Non-pigmented ciliary epithelial cell (primary cell): ENCODE data around the gene TSNAX.

Source experiments
- DNase-seq: peaks from one replicate; pipeline ENCODE4 v3.0.0-alpha.2; 2010; ENCODE audit warnings: low read depth

Gene TSNAX

DNA sequence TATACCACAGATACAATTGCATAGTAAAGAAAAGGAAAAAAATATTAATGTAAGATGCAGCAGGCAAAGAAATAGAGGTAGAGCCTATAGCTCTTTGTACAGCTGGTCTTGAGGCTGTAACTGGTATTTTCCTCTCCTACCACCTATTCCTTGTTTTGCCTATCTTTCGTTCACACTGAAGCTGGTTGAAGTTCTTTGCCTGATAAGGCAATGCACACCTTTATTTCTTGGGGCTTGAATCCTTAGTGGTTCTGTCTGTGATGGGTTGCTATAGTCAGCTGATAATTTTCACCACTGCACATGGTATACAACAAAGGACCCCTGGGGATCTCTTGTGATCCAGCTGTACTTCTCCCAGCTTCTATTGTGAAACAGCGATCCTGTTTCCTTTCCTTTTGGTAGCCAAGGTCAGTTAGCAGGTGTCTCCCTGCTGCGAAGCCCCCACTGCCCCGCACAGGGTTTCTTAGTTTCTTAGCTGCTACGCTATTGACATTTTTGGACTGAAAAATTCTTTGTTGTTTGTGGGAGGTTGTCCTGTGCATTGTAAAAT lies 9.9 kb upstream of the TSNAX start:
- DNase-seq, result no peak

DNA sequence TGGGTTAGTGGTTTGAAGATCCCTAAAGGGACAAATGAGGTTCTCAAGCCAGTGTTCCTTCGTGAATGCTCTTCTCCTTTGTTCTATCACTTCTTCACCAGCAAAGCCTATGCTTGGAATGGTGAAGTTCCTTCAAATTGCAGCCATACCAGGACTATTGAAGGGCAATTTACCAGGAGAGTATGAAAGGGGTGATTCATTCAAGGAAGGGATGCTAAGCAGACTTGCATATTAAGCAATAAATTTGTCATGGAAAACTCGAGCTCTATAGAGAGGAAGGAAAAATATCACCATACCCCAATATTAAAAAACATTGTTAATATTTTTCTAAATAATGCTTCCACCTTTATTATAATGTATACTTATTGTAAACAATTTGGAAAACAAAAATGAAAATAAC lies 9.3 kb upstream of the TSNAX start:
- no peak for DNase-seq

DNA sequence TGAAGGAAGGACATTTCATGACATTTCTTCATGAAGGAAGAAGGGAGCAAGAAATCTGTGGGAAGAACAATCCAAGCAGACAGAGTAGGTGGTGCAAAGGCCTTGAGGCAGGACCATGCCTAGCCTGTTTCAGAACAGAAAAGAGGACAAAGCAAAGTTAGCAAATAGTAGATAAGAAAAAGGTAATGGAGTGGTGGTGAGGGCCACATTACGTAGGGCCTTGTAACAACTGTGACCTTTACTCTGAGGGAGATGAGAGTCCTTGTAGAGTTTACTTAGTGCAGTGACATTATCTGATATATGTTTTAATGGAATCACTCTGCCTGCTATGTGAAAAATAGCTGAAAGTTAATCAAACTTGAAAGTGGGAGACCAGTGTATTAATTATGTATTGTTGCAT lies 6.4 kb upstream of the TSNAX start:
- no peak for DNase-seq

DNA sequence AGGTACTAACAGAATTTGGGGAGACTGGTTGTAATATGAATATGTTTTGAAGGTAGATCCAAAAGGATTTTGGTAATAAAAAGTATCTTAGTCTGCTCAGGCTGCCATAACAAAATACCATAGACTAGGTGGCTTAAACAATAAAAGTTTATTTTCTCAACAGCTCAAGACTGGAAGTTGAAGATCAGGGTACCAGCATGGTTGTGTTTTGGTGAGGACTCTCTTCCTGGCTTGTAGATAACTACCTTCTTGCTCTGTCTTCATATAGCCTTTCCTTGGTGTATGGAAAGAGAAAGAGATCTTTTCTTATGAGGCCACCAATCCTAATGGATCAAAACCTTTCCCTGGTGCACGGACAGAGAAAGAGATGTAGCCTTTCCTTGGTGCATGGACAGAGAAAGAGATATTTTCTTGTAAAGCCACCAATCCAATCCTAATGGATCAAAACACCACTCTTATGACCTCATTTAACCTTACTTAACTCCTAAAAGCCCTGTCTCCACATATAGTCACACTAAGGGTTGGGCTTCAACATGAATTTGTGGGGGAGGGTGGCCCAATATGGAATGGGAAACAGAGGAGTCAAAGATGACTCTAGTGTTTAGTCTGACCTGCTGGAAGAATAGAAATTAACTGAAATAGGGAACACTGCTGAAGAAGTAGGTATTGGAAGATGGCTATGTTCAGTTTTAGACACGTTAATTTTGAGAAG lies 5.4 kb upstream of the TSNAX start:
- DNase-seq, result no peak

DNA sequence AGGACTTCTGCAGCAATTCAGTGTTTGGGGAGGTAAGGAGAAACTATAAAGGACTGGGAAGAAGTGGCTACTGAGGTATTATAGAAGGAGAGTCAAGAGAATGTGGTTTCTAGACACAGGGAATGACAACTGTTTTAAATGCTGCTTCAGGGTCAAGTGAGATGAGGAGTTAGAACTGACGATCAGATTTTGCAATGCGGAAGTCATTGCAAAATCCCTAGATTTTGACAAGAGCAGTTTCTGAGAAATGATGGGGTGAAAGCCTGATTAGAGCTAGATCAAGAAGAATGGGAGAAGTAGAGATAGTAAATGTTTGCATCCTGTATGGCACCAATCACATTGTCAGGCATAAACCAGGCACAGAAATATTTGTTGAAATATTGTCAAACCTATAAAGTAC lies 4.7 kb upstream of the TSNAX start:
- no peak for DNase-seq

DNA sequence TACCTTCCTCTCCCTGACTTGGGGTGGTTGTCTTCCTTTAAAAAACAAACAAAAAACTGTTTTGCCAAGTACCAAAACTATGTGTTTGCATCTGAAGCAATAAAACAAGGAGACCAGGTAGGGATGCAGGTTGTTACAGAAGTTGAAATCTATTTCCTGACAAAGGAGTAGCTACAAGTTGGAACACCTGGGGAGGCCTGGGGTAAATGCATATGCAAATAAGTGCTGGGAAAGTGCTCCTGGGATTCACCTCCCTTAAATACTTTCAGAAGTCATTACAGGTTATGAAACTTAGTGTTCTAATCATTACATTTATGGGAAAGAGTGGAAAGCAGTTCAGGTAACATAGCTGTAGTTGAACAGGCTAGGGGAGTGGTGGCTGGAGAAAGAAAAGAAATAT lies 1.9 kb upstream of the TSNAX start:
- no peak for DNase-seq

DNA sequence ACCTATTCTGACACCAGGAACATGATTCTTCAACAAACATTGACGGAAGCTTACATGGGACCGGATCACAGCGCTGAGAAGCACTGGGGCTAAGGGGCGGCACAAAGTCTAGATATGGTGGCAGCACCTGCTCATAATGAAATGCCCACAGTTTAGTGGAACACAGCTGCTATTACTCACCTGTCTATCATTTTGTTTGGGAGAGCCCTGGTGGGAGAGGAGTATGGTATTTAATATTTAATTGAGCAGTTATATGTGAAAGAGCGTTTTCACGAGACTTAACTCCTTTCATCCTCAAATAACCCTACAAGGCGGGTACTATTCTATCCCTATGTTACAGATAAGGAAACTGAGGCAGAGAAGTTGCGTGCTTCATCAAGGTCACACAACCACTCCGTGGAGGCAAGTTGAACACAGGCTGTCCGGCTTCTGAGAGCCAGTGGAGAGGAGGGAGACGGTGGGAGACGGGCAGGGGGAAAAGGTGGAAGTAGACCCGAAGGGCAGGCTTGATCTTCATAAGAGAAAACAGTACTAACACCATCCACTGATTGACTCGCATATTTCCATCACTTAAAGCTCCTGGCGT lies 790 bp upstream of the TSNAX start:
- DNase-seq, result no peak

DNA sequence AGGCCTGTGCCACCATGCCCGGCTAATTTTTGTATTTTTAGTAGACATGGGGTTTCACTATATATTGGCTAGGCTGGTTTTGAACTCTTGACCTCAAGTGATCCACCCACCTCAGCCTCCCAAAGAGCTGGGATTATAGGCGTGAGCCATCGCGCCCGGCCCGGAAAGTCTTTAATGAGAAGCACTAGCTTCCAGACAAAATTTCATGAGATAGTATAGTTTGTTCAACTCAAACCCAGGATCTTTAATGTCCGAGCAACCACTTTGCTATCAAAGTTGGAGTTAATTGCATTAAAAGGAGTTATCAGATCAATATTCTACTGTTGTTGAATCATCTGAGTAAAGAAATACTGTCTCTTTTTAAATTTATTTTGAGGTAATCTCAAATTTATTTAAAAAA lies 4.8 kb downstream of the TSNAX start:
- no peak for DNase-seq

DNA sequence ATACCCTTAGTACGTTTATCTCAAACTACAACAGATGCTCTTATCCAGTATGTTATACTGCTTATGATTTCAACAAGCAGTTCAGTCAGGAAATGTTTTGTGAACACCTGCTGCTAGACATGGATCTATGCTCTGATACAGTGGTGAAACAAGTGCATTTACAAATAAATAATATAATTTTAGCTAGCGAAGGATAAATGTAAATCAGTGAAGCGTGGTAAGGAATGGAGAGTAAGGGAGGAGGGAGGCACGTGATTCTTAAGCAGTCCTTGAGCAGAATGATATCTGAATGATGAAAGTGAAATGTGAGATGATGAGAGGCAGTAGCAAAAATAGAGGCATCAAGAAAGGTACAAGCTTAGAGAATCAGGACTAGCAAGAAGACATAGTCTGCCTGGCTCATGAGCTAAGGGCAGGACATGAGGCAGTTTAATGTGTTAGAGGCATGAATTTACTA lies 6.3 kb downstream of the TSNAX start:
- DNase-seq, result no peak

DNA sequence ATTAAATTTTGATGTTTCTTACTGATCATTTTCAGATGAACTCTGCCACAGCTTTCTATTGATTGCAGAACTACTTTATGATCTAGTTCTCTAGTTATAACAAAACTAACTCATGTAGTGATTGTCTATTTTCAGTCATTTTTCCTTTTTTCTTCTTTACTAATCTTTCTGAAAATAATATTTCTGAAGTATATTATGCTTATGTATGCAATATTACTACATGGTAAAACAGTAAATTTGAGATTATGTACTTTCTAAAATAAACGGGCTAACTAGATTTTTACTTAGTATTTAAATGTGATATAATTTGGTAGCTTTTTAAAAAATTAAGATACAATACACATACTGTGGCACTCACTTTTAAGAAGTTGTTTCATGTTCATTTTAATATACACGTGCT lies 7.6 kb downstream of the TSNAX start:
- DNase-seq, result no peak

DNA sequence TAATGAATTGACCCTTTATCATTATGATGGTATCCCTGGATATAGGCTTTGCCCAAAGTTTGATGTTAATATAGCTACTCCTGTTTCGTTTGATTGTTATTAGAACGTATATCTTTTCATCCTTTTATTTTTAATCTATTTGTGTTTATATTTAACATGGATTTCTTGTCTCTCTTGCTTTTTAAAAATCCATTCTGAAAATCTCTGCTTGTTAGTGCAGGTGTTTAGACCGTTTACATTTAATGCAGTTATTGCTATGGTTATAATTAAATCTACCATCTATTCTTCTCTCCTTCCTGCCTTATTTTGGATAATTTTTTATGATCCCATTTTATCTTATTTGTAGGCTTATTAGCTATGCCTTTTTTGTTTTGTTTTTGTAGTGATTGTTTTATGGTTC lies 12.4 kb downstream of the TSNAX start:
- DNase-seq, result no peak

DNA sequence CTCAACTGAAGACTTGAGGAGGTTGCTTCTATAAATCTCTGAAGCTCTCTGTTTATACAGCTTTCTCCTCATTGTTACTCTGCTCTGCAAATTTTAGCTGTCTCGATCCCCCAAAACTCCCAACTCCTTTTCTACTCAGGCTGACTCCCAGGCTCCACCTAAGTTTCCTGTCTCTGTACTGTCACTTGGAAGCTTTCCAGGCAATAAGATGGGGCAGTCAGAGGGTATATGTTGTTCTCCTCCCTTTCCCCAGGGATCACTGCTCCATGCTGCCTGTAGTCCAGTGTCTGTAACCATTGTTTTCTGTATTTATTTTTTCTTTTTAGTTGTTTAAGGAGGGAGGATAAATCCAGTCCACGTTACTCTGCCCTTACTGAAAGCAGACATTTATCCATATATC lies 13.4 kb downstream of the TSNAX start:
- no peak for DNase-seq

DNA sequence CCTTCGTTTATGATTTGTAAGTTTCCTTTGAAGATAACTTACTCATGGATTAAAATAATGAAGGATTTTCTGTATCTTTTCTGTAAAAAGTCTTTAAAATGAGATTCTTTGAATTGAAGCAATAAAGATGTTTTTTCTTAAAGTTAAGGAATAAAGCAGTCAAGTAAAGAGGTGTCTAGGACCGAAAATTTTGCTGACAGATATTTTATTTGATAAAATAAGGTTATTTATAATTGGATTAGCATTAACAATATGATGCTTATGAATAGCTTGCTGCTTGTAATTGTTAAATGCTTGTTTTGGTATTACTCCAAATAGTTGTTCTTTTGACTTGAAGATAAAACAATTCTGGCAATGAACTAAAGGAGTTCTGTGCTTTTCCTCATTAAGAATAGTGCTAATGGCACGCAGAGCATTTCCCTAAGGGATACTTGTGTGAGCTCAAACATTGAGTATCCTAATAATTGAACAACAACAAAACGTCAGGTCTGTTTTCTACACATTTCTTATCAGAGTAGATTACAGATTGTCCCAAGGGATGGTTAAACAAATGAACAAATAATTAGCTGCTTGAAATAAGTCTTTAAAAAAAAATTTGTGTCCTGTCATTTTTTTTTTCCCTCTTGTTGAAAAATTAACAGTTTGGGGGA lies 16.6 kb downstream of the TSNAX start:
- DNase-seq, result no peak

DNA sequence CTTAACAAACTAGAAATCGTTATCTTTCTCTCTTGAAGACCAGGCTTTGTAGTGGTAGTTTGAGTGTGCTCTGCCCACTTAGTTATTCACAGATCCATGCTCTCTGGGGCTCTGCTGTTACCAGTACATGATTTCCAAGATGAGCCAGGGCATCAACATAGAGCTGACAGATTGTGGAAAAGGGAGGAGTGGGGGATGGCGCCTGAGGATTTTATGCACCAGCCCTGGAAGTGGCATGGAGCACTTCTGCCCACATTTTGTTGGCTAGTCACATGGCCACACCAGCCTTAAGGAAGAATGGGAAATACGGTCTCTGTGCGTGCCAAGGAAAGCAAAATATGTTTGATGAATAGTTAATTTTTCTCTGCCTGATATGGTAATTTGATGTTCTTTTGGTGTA lies 18.2 kb downstream of the TSNAX start:
- no peak for DNase-seq

DNA sequence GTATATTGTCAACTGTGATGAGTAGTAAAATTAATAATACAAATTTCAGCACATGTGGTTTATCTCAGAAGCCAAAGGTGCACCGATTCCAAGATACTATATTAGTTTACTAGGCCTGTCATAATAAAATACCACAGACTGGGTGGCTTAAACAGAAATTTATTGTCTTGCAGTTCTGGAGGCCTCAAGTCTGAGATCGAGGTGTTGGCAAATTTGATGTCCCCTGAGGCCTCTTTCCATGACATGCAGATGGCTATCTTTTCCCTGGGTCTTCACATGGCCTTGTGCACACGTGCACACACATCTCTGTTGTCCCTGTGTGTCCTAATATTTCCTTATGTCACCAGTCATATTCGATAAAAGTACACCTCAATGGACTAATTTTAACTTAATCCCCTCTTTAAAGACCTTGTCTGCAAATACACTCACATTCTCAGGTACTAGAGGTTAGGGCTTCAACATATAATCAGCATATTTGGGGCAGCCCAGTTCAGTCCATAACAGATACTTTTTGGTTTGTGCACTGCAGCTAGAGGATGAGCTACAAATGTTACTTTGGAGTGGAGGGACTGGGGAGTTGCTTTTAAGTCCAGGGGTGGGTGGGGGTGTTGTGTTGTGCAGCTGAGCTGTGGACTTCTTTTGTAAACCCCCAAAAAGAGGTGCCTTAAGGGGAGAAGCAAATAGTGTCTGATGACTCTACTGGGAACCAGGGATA lies 21.4 kb downstream of the TSNAX start:
- no peak for DNase-seq

DNA sequence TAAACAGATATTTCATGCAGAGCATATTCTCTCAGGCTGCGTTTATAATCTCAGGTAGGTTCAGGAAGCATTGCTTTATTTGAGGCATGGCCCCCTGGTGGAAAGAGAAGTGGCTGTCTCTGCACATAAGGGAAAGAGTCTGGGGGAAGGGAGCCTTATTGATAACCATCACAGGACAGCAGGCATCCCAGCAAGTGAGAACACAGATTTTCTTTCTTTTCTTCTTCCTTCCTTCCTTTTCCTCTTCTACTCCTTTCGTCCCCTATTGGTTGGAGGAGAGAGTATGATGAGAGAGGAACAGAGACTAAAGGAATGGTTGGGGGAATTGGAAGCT lies 21.9 kb downstream of the TSNAX start:
- DNase-seq, result no peak

DNA sequence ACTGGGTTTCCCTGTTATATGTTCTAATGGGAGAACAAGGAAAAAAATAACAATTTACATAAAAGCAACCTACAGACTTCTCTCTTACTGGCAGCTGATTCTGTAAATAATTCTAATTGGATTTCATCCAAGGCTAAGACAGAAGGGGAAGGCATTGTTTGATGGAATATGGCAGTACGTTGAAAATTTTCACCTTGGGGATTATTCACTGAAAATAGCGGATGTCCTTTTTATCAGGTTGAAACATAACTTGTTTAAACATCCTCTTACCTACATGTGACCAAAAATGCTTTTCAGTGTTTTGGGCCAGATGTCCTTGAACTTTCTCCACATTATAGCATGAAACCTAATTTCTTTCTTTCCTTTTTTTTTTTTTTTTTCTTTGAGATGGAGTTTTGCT lies 24.9 kb downstream of the TSNAX start:
- DNase-seq, result no peak

DNA sequence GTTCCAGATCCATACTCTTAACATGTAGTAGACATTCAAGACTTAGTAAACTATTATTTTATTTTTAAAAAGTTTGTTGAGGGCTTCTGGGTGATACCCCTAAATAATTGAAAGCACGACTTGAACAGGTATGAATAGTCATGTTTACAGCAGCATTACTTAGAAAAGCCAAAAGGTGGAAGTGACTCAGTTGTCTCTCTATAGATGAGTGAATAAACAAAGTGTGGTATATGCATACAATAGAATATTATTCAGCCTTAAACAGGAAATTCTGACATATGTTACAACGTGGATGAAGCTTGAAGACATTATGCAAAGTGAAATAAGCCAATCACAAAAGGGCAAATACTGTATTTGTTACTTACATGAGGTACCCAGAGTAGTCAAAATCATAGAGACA lies 26.5 kb downstream of the TSNAX start:
- DNase-seq, result no peak

DNA sequence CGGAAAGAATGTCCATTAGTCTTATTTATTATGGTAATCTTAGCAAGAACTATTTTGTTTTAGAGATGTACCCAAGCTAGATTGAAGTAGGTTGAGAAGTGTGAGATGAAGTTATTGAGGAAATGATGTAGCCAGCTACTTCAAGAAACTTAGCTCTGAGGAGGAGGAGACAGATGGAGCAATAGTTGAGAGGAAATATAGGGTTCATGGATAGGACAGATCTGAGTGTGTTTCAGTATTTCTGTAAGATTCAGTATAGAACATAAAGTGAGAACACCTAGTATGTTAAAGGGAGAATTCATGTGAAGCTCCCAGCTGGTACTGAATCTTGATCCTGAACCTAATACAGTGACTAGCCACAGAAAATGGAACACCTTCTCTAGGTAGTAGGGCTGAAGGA lies 28.9 kb downstream of the TSNAX start:
- DNase-seq, result no peak

DNA sequence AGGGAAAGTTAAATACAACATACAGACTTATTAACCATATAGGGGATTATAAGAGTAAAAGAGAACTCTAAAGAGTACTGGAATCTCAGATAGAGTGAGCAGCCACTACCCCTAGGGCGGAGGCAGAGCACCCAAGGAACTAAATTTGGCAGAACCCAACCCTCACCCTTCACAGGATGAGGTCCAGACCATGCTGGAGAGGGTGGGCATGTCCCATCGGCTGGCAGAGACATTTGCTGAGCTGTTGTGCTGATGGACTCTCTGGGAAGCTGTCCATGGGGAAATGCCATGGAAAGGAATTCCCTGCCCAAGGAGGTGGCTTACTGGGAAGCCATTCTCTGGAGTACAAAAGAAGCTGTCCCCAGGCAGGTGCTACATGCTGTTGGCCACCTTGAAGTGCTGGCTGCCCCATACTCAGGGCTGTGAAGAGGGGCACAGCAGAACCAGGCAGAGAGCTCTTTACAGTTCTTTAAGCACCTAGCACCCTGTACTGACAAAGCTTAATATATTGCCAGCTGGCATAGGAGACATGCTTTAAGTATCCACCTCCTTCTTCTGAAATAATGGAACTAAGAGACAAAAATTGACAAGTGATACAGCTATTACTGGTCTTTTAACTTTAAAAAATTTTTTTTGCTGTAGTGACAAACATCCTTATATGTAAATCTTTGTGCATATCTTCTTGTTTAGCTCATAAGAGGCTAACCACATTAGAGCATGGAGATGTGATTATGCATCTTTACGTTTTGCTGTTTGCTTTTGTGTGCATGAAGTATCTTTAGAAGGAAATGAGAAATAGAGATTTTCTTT lies 29.6 kb downstream of the TSNAX start:
- no peak for DNase-seq

DNA sequence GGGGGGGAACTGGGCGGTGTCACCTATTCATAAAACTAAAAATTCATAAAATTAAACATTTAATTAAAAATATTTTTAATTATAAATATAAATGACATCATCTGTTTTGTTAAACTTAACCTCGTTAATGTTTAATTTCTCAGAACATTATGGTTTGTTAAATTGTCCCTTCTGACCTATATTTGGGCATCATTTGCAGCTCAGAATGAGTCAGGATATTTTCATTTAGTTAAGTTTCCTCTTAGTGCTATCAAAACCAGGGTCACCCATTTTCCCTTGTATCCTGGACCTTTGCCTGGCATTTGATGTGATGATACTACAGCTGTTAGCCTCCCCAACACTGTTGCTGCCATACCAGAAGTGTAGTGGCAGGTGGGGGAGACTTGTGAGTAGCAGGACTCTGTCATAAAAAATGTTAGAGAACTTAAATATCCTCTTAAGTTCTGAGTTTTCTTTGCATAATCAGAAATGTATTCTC lies 30.3 kb downstream of the TSNAX start:
- no peak for DNase-seq
